IPS-18c (cell line): ENCODE results near the gene GRIP2.

Experiments used
- H3K4me3 ChIP-seq: 2 replicates; pipeline ENCODE4 v1.7.0; 2013; ENCODE audit warnings: low read depth, mild to moderate bottlenecking, low read length, moderate library complexity; ENCODE audit not compliant: insufficient read depth
- H3K9me3 ChIP-seq: one replicate; pipeline ENCODE4 v1.6.1; 2013; ENCODE audit warnings: mild to moderate bottlenecking, low read length, moderate library complexity; ENCODE audit not compliant: control insufficient read depth, insufficient read depth

Gene GRIP2

DNA sequence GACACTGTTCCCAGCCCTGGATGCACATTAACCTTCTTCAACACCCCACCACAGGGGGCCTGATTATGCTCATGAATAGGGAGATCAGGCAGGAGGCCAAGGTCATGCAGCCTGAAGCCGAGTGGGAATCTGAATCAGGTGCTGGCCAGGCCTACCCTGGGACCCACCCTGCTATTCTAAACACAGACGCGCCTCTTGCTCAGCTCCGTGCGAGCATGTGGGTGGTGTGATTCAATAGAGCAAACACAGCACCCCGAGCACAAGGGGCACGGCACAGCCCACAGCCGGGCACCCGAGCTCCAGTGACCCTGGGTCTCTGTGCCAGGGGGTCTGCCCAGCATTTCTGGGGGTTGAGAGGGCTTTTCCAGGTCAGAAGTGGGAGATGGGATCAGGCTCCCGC is 24.6 kb upstream of the GRIP2 start:
- Histone ChIP-seq H3K4me3 (no peak overlapping the region), H3K9me3 (peaks cover 2% of the 10 kb centered on the region)

DNA sequence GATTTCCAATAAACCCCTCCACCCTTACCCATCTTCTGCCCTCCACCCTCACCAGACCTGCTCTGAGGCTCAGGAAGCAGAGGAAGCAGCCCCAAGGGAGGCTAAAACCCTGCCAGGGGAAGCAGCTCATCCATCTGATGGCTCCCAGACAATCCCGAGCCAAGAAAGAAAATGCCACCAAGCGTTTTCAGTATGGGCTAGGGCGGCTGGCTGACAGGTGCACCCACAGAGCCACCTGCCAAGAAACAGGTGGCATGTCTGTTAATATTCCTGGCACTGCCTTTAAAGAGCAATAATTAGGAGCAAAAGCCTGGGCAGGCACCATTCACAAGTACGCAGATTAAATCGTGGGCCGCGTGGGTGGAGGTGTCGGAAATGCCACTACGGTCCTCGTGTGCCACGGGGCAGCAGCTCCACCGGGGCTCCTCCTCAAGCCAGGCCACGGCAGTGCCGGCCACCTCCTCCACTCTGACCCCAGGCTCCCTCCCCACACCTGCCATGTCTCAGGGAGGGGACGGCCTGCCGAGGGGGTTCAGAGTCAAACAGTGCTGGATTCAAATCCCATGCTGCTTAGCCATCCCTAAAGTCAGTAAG is 23.9 kb upstream of the GRIP2 start:
- no peak overlapping the region for H3K4me3 ChIP-seq
- H3K9me3 ChIP-seq, result peaks cover 2% of the 10 kb centered on the region

DNA sequence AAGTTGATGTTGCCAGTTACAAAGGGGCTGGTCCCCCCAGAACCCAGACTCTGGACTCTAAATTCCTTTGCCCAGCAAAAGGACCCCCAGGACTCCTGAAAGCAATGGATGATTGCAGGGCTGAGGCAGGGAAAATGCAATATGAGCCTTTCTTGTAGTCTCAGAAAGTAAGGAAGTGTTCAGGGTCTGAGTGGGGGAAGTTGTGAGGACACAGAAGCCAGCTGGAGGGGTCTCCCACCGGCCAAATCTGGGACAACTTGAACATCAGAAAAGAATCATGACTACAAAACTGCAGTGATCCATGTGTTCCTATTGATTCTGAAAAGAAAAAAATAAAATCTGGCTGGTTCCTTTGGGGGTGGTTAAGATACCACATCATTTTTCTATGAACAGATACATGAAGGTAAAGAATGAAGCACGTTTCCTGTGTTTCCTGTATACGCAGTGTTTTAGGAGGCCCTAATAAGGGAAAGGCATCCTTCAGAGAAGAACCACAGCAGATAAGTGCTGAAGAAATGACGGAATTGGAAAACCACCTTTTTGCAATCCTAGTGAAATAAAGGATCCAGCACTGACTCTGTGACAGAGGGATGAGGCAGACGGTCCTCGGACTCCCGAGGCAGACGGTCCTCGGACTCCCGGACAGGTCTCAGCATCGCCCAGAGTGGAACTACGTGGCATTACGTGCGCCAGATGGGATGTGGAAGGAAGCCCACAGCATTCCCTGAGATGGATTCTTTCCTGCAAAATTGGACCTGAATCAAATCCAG is 22.2 kb upstream of the GRIP2 start:
- Histone ChIP-seq H3K9me3 (no peaks in the 10 kb centered on the region), H3K4me3 (no peak overlapping the region)

DNA sequence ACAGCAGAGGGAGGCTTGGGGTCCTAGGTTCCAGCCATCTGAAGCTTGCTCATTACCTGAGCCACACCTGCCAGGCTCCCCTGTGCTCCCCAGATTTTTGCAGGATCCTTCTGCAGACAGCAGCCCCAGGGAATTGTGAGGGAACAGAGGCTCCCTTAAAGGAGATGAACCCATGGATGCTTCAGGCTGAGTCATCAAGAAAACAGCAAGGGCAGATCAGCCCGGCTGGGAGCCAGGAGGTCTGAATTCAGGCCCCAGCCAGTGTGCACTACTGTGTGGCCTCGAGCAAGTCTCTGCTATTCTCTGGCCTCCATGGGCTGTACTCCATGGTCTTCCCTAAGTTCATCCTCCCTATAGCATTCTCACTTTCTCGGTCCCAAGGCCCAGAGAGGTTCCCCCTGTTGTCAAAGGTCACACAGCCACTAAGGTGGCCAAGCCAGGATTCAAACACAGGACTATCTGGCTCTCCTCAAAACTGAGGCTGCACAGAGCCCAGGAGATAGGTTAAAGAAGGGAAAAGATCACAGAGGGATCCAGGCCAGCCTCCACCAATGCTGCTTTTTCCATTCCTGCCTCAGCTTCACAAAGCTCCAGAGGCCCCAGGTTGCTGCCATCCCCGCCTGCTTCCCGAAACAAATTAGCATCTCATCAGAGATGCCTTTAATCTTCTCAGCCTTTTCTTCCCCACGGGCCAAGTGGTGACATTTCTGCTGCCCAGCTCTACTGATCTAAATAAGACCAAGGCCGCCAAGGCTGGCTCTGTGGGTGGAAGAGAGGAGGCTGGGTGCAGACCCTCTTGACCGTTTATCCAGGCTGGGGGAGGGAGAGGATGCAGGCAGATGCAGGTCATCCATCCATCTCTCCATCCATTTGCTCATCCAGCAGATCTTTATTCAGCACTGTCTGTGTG is 21.2 kb upstream of the GRIP2 start:
- Histone ChIP-seq H3K9me3 (no peaks in the 10 kb centered on the region), H3K4me3 (no peak overlapping the region)

DNA sequence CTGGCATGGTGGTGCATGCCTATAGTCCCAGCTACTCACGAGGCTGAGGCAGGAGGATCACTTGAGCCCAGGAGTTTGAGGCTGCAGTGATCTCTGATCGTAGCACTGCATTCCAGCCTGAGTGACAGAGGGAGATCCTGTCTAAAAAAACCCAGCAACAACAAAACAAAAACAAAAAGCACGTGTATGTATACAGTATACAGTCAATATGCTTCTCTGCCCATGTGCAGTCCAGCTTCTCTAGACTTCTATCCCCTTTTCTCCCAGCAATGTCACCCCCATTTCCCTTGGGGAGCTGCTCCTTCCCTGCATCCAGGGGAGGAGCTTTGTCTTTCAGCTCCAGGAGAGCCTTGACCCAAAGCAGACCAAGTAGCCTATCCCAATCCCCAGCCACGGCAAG is 20.0 kb upstream of the GRIP2 start:
- no peak overlapping the region for H3K4me3 ChIP-seq
- H3K9me3 ChIP-seq, result no peaks in the 10 kb centered on the region

DNA sequence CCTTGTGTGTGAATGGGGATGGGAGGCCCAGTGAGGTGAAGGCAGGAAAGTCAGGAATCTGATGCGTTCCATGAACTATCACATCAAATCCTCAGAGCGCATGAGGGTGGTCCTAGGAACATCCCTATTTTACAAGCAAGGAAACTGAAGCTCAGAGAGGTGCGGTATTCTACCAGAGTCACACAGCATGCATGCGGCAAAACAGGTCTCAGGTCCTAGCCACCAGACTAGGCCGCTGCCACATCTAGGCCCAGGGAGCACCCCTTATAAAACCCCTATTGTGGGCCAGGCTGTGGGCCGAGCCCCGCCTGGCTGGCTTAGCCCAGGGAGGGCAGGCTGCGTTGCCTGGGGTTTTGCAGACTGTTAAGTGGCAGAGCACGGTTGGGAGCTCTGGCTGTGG is 17.9 kb upstream of the GRIP2 start:
- Histone ChIP-seq H3K9me3 (no peaks in the 10 kb centered on the region), H3K4me3 (no peak overlapping the region)

DNA sequence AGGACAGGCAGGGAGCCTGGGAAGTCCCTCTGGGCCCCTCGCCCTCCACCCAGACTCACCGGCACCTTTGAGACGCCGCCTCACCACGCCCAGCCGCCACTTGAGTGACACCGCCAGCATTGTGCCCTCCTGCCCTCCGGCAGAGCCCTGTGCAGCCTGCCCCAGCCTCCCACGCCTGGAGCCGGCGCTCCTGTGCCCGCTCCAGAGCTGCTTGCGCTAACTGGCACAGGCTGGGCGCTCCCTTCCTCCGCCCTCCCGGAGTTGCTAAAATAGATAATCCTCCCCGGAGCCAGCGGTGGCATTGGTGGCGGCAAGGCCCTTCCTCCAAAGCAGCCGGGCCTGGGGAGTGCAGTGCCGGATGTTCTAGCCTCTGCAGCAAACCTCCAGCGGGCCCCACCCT is 15.7 kb upstream of the GRIP2 start:
- Histone ChIP-seq H3K9me3 (no peaks in the 10 kb centered on the region), H3K4me3 (no peak overlapping the region)

DNA sequence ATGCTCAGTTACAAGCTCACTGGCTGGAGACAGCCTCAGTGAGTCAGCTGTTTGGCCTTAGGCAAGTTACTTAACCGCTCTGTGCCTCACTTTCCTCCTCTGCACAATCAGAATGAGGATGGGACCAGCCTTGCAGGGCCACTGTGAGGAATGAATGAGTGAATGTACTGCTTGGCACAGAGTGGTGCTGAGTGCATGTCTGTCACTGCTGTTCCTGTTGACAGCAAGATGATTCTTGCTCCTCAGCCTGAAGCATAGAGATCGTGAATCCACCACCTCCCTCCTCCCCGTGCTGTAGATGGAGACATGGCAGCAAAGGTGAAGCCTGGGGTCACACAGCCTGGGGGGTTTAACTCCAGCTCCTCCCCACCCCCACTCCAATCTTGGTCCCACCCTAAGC is 14.6 kb upstream of the GRIP2 start:
- Histone ChIP-seq H3K4me3 (no peak overlapping the region), H3K9me3 (no peaks in the 10 kb centered on the region)

DNA sequence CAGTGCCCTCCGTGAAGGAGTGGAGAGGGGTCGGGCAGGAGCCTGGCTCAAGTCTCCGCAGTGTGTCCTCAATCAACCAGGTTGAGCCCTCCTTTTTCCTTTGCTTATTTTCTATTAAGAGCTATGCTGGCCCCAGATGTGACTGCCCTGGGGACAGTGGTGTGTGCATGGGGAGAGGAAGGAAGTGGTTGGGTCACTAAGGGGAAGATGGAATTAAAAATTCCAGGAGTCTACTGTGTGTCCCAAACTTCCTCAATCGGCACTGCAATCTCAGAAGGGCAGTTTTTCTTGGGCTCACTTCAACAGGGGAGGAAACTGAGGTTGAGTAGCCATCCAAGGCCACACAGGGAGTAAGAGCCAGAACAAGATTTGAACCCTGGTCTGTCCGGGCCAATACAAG is 13.7 kb upstream of the GRIP2 start:
- Histone ChIP-seq H3K4me3 (no peak overlapping the region), H3K9me3 (no peaks in the 10 kb centered on the region)

DNA sequence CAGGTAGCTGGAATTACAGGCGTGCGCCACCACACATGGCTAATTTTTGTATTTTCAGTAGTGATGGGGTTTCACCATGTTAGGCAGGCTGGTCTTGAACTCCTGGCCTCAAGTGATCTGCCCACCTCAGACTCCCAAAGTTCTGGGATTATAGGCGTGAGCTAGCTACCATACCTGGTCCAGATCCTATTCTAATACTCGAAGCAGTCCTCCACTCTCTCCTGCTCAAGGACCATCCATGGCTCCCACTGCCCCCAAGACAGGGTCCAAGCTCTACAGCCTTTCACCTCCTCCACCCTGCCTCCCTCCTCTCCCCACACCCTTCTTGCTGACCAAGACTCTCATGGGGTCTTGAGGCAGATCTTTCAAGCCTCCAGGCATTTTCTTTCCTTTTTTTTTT is 12.6 kb upstream of the GRIP2 start:
- no peak overlapping the region for H3K4me3 ChIP-seq
- H3K9me3 ChIP-seq, result no peaks in the 10 kb centered on the region

DNA sequence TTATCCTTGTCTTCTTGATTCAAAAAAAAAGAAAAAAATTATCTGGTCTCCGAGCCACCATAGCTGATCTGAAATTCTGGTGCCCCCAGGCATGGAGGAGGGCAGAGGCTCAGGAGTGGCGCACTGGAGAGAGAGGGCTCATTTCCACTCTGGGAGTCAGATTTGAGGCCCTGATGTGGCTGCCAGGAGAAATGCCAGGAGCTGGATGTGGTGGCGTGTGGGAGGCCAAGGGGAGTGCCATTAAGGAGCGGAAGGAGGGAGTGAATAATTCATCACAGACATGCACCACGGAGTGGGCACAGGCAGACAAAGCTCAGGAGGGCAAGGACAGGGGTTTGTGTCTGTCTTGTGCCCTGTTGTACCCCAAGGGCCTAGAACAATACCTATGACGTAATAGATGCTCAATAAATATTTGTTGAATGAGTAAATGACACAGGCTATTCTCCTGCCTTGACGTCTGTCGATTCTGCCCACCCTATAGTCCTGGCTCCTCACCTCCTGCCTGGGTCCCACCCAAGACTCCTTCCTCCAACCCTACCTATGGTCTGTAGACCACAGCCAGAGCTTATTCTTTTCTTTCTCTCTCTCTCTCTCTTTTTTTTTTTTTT is 12.0 kb upstream of the GRIP2 start:
- Histone ChIP-seq H3K9me3 (no peaks in the 10 kb centered on the region), H3K4me3 (no peak overlapping the region)

DNA sequence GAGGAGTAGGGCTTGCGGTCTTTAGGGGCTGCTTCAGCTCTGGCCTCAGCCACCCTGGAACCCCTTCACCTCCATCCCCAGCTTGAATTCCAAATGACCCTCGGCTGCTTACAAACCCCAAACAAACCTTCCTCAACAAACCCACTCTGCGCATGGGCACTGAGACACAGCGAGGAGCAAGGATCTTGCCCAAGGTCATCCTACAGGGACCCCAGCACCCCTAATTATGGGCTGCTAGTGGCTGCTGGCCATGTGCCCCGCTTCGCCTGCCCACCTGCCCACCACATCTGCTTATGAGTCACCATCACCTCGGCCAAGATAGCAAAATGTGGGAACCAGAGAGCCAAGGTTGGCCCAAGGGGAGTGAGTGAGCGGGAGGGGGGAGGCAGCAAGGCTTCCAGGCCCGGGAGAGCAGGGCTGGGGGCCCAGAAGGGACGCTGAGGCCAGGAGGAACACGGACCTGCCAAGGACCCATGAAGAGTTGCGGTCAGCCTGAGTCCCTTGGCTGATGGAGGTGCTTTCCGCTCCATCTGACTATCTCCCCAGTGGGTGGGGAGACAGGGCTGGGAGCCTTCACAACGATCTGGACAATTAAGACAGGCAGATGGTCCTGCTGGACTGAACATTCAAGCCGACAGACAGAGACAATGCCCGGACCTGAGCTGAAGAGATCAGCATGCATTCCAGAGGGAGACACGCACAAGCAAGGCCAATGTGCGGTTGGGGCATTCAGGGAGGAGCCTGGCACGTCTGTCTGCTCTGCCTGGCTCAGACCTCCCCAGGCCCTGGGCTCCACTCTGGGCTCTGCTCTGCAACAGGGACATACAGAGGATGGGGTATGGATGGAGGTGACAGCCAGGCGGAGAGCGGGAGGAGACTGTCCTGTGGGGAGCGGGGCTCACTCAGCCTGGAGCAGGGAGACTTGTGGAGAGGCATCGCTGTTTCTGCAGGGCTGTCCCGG is 10.8 kb upstream of the GRIP2 start:
- no peaks in the 10 kb centered on the region for H3K9me3 ChIP-seq
- H3K4me3 ChIP-seq, result no peak overlapping the region

DNA sequence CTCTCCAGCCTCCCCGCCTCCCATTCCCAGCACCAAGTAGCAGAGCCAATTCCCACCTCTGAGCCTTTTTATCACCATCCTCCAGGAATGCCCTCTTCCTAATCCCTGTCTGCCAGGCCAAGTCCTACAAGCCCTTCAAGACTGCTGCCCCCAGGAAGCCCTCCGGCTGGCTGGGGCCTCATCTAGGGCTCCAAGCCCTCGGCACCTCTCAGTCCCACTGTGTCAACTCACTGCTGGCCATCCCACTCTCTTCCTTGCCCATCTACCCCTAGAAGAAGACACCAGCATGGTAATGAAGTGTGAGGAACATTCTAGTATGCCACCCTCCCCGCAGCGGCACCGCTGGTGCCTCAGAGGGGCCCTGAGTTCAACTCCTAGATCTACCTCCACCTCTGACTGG is 10.0 kb upstream of the GRIP2 start:
- Histone ChIP-seq H3K9me3 (no peaks in the 10 kb centered on the region), H3K4me3 (no peak overlapping the region)

DNA sequence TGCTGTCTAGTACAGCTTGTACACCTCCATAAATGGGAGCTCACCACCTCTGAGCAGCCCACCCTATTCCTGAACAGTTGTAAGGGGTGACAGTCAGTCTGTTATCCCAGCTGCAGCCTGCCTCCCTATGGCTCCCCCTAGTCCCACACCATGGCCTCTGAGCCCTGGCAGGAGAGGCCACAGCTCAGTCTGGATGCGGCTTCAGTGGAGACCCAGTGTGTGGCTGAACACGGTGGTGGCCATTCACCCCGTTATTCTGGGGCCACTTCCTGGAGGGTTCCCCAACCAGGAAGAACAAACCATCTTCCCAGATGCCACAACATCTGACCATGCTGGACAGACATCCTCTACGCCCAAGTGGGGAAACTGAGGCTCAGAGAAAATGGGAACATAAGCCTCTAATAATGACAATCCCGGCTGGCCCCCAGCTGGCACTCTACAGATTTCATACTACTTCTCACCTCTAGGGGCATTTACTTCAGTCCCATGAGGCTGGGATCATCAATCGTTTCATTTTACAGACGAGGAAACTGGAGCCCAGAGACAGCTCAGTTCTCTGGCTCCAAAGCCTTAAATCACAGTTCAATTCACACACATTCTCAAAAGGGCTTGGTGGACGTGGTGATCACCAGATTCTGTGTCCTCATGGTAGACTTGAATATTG is 9.2 kb upstream of the GRIP2 start:
- no peak overlapping the region for H3K4me3 ChIP-seq

DNA sequence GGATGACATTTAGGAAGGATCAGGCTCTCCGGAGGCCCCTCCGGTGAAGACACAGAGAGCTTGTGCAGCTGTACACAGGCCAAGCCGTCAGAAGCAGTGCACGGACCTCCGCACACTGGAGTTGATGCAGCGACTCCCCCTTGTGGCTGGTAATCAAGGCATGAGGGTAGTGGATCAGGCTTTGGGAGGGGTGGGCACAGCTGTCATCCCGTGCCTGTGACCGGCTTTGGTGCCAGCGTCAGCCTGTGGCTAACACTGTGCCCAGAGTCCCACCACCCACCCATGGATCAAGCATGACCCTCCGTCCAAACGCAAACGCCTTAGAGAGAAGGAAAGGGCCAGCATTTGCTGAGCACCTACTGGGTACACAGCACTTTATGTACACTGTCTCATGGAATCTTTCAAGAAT is 8.2 kb upstream of the GRIP2 start:
- Histone ChIP-seq H3K9me3 (no peaks in the 10 kb centered on the region), H3K4me3 (no peak overlapping the region)

More for the DNA sequence above, 9.2 kb upstream of the GRIP2 start:
- H3K9me3 ChIP-seq, result no peaks in the 10 kb centered on the region

DNA sequence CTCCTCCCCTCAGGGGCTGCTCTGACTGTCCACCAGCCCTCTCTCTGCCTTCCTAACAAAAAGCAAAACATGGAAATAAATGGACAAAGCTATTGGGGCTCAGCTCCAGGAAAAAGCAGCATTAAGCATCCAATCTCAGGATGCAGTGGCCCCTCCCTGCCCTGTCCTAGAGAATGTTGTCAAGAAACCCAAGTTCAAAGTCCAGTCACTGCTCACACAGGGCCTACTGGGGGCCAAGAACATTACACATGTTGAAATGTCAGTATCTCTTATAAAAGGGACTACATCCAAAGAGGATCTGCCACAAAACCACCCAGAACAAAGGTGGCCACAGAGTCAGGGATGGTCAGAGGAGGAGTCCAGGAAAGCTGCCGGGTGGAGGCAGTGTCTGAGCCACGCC is 7.6 kb upstream of the GRIP2 start:
- H3K9me3 ChIP-seq, result no peaks in the 10 kb centered on the region
- H3K4me3 ChIP-seq, result no peak overlapping the region
